Fibroblast of villous mesenchyme (primary cell): Measurements from ENCODE around the gene TRPM5. TPM values are rescaled to one million over a fixed set of nuclear protein-coding genes. Genes with fewer than 3 reads are reported as not detected.

Source experiments
- DNase-seq: peaks from one replicate; pipeline ENCODE4 v3.0.0-alpha.2; 2010; ENCODE audit warnings: low read depth
- H3K4me3 ChIP-seq: 2 replicates; pipeline ENCODE4 v1.5.1; 2011; ENCODE audit warnings: low read depth, mild to moderate bottlenecking, low read length
- total RNA-seq: library from RNA; depleted of rRNA; stranded (reverse); fragments of >200 nt; gene quantifications from 2 replicates; pipeline ENCODE4 v1.2.3, GENCODE V29; 2012
- TF ChIP-seq, protein P1 (sequence below): IDR thresholded peaks from 2 replicates; pipeline ENCODE4 v1.5.1; 2012; ENCODE audit warnings: low read depth, mild to moderate bottlenecking, low read length; ENCODE audit not compliant: insufficient read depth

TRPM5 gene
- total RNA-seq, 1 donor: not detected

DNA sequence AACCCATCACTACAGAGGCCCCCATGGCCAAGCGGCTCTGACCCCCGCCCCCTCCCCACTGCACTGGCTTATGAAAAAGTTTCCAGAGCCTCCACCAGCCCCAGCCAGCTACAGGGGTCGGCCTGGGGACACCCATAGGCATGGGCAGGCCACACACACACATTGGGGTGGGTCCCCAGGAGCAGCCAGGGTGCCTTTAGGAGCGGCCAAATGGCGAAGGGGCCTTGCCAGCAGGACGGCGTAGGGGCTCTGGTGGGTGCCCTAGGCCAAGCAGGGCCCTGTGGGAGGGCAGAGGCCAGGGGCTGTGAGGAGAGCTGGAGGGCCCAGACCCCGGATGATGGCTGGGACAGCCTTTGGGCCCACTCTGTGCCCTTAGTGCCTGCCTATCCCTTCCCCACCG is 33.7 kb downstream of the TRPM5 start:
- TF ChIP-seq, protein P1, sequence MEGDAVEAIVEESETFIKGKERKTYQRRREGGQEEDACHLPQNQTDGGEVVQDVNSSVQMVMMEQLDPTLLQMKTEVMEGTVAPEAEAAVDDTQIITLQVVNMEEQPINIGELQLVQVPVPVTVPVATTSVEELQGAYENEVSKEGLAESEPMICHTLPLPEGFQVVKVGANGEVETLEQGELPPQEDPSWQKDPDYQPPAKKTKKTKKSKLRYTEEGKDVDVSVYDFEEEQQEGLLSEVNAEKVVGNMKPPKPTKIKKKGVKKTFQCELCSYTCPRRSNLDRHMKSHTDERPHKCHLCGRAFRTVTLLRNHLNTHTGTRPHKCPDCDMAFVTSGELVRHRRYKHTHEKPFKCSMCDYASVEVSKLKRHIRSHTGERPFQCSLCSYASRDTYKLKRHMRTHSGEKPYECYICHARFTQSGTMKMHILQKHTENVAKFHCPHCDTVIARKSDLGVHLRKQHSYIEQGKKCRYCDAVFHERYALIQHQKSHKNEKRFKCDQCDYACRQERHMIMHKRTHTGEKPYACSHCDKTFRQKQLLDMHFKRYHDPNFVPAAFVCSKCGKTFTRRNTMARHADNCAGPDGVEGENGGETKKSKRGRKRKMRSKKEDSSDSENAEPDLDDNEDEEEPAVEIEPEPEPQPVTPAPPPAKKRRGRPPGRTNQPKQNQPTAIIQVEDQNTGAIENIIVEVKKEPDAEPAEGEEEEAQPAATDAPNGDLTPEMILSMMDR: no peak
- H3K4me3 ChIP-seq: no peak overlapping the region
- DNase-seq: no peak

DNA sequence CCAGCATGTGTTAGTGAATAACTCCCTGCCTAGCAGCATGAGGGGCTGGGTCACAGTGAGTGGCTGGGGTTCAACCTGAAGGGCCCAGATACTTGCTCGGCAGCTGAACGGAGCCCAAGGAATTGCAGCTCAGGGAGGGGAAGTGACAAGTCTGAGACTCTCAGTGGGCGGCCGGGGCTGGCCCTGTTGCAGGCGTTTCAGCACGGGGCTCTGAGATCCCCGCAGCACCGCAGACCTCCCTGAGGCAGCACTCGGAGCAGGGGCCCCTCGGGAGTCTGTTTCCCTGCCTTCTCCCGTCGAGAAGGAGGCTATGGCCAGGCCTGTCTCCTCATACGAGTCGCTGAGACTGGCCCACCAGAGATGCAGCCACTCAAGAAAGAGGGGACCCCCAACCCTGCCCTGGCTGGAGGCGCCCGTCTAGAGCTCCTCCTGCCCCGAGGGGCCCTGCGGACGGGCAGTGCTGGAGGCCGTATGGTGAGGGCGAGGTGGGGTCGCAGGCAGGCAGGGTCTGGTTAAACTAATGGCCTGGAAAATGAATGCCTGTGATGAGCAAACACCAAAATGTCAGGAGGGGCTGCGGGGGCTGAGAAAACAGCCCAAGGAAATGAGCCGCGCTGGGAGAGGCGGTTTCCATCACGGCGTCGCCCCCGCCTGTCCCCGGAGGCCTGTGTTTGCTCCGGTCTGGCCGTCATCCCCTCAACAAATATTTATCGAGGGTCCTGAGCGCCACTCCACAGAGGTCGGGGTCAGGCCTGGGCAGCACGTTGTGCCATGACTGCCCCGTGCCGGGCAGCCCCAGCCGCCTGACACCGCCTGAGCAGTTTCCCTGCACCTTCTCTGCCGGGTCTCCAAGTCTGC is 34.5 kb downstream of the TRPM5 start:
- TF ChIP-seq, protein P1: no peak
- H3K4me3 ChIP-seq: no peak overlapping the region
- DNase-seq: no peak

DNA sequence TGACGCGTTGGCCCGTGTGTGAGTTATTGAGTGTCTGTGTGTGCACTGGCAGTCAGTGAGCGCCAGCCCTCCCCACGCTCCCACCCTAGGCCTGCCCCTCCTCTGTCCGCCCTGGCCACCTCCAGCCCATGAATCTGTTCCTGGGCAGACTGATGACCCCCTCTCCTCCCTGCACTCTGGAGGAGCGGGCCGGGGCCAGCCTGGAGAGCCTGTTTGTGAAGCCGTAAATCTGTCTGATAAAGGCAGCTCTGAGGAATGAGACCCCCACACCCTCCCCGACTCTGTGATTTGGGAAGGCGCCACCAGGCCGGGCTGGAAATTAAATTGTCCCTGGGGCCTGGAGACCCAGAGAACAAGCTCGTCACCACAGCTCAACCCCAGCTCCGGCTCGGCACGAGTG is 35.2 kb downstream of the TRPM5 start:
- TF ChIP-seq, protein P1: no peak
- no peak overlapping the region for H3K4me3 ChIP-seq
- DNase-seq: no peak

DNA sequence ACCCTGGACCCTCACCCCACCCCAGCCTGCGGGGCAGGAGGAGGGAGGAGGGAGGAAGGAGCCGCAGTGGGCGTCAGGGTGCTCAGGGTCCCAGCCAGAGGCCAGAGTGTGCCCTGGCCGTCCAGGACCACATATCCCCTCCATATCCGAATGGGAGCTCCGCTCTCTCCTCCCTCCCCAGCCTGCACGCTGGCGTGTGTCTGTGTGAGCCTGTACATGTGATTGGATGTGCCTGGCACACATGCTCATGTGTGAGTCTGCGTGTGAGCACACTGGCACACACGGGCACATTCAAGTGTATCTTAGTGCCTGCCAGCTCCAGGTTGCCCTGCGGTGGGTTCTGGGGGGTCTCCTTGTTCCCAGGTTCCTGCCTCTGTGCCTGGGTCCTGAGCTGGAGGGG is 35.6 kb downstream of the TRPM5 start:
- DNase-seq: no peak
- TF ChIP-seq, protein P1: no peak
- no peak overlapping the region for H3K4me3 ChIP-seq

DNA sequence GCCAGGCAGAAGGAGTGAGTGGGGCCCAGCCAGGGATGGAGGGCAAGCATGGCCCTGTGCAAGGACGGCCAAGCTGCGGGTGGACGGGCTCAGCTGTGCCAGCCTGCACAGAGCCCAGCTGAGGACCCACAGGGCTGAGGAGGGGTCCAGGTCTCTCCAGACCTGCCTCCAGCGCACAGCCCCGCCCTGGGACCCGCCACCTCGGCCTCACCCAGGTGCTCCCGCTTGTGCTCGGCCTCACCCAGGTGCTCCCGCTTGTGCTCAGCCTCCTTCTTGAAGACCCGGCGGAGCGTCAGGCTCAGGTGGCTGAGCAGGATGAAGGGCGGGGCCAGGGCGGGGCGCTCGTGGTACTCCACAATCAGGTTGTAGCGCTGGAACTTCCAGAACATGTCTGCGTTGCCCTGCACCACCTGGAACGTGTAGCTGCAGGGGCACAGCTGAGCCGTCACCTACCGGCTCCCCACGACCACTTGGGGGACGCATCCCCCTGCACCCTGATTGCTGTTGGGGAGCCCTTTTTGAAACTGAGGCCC is 37.4 kb downstream of the TRPM5 start:
- TF ChIP-seq, protein P1: no peak
- H3K4me3 ChIP-seq: no peak overlapping the region
- no peak for DNase-seq

DNA sequence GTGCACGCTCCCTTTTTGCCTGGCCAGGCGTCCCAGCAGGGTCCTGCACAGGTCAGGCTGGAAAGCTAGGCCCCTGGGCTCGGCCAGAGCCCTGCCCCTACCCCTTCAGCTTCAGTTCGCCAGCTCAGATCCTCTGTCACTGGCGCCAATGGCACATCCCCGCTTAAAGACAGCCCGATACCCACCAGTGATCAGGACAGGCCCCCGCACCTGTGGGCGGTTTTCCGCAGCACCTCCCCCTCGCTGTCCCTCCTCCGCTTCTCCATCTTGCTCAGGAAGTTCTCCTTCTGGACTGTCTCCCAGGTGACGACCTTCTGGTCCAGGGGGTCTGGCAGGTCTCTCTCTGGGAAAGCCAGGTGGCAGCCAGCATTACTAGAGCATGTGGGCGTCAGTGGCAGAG is 37.9 kb downstream of the TRPM5 start:
- DNase-seq: no peak
- TF ChIP-seq, protein P1: no peak
- H3K4me3 ChIP-seq: no peak overlapping the region
